KOPT-K1 (cell line): ENCODE measurements around the gene MDM4.
"Not testable (repeated sequence)": the region's sequence is repeated elsewhere in the genome, so short reads cannot be mapped to it uniquely, and the experiment has no call there.

Experiments
- H3K27ac ChIP-seq: fragments of 200-600 bp; sonication (generic); 2 replicates; pipeline ENCODE4 v1.5.1; 2016; ENCODE audit warnings: antibody characterized with exemption, mild to moderate bottlenecking, low read depth, low read length; ENCODE audit not compliant: poor library complexity, severe bottlenecking
- H3K36me3 ChIP-seq: fragments of 200-600 bp; sonication (generic); 2 replicates; pipeline ENCODE4 v1.5.1; 2017; ENCODE audit warnings: antibody characterized with exemption, mild to moderate bottlenecking, low read length, moderate library complexity; ENCODE audit not compliant: insufficient read depth
- H3K9me3 ChIP-seq: fragments of 200-600 bp; sonication (generic); 2 replicates; pipeline ENCODE4 v1.5.1; 2017; ENCODE audit warnings: antibody characterized with exemption, low read length, mild to moderate bottlenecking; ENCODE audit not compliant: insufficient read depth, poor library complexity, severe bottlenecking

The MDM4 gene

DNA sequence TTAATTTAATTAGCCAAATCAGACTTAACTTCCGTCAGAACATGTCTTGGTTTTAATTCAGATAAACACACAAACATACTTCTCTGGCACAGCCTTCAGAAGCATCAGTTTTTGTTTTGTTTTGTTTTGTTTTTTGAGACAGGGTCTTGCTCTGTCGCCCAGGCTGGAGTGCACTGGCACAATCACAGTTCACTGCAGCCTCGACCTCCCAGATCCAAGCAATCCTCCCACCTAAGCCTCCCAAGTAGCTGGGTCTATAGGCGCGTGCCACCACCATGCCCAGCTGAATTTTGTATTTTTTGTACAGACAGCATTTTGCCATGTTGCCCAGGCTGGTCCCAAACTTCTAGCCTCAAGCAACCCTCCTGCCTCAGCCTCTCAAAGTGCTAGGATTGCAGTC, 34.7 kb downstream of the MDM4 start:
- Histone ChIP-seq H3K36me3 (peaks cover 90% of the 10 kb centered on the region), H3K27ac (no peak overlapping the region), H3K9me3 (no peaks in the 10 kb centered on the region)

DNA sequence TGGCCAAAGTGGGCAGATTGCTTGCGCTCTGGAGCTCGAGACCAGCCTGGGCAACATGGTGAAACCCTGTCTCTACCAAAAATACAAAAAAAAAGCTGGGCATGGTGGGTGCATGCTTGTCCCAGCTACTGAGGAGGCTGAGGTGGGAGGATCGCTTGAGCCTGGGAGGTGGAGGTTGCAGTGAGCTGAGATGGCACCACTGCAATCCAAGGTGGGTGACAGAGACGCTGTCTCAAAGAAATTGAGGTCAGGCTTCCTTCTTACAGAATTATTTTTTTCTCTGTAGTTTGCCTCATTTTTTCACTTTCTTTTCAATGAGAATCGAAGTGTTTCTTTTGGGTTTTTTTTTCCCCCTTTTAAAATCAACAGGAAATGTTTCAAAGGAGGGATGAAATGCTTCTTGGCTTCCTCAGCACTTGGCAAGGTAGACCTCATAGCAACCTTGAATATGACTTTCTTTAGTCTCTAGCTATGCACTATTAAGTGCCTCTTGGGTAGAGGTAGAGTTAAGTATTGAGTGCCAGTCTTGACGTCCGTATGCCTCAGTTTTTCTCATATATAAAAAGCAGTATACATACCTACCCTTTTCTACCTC, 40.3 kb downstream of the MDM4 start:
- H3K36me3 ChIP-seq, result peaks cover 58% of the 10 kb centered on the region
- no peaks in the 10 kb centered on the region for H3K9me3 ChIP-seq
- H3K27ac ChIP-seq, result no peak overlapping the region

GRCh38 chr1:204558467-204558866, 42.3 kb downstream of the MDM4 start:
- Histone ChIP-seq H3K36me3 (peaks cover 39% of the 10 kb centered on the region), H3K27ac (no peak overlapping the region)

GRCh38 chr1:204560002-204560401, 43.8 kb downstream of the MDM4 start:
- H3K36me3 ChIP-seq, result peaks cover 24% of the 10 kb centered on the region
- H3K27ac ChIP-seq, H3K9me3 ChIP-seq: not testable (repeated sequence)

More at GRCh38 chr1:204558467-204558866, 42.3 kb downstream of the MDM4 start:
- no peaks in the 10 kb centered on the region for H3K9me3 ChIP-seq

GRCh38 chr1:204560590-204561150, 44.5 kb downstream of the MDM4 start:
- Histone ChIP-seq H3K36me3 (peaks cover 24% of the 10 kb centered on the region), H3K9me3 (no peaks in the 10 kb centered on the region), H3K27ac (no peak overlapping the region)

DNA sequence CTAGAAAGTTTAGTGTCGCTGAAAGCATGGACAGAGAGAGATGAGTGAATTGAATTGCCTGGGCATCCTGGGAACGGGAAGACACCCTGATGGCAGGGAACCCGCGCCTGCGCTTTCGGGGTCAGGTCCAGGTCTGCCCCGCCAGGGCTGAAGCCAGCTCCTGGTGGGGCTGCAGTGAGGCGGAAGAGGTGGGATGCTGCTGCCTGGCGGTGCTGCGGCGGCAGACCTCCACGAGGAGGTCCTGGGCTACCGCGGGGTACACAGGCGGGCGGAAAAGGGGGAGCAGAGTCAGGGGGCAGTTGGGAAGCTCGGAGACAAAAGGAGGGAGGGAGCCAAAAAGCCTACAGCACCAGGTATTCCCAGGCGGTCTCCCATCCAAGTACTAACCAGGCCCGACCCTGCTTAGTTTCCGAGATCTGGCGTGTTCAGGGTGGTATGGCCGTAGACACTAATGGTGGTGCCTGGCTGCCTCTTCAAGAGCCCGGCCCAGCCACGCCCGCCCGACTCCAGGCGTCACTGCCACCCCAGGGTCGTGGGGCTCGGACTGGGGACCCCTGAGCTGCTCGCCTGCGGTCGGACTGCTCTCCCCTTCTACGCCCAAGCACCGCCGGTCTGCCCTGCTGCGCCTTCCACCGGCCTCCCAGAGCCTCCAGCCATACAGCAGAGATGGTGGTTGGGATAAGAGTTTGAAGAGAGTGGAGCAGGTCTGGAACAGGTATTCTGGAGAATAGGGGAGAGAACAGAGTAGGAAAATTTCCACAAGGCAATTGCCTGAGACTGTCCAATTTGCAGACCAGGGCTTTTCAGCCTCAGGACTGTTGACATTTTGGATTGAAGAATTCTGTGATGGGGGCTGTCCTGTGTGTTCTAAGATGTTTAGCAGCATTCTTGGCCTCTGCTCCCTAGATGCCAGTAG, 46.1 kb downstream of the MDM4 start:
- peaks cover 21% of the 10 kb centered on the region for H3K36me3 ChIP-seq
- H3K9me3 ChIP-seq, result no peaks in the 10 kb centered on the region
- no peak overlapping the region for H3K27ac ChIP-seq

- H3K27ac ChIP-seq, result no peak overlapping the region
- H3K36me3 ChIP-seq, result peaks cover 20% of the 10 kb centered on the region
Observed at GRCh38 chr1:204563307-204563706, 47.1 kb downstream of the MDM4 start.

GRCh38 chr1:204563780-204564179, 47.6 kb downstream of the MDM4 start:
- H3K27ac ChIP-seq, result no peak overlapping the region
- H3K36me3 ChIP-seq, result peaks cover 15% of the 10 kb centered on the region
- H3K9me3 ChIP-seq, result no peaks in the 10 kb centered on the region

More at GRCh38 chr1:204563307-204563706, 47.1 kb downstream of the MDM4 start:
- H3K9me3 ChIP-seq, result no peaks in the 10 kb centered on the region

DNA sequence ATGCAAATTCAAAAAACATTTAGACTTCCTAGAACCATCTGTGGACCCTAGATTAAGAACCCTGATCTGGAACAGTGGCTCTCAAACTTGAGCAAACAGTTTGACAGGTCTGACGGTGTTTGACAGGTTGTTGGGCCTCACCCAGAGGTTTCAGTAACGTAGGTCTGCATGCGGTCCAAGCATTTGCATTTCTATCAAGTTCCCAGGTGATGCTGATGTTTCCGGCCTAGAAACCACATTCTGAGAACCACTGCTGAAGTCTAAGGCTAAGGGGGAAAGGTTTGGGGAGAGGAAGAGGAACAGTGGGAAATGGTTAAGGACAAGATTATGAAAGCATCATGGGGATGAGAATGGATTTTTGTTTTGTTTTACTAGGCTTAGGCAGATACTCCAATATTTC, 48.6 kb downstream of the MDM4 start:
- H3K9me3 ChIP-seq, result no peaks in the 10 kb centered on the region
- no peak overlapping the region for H3K27ac ChIP-seq
- peaks cover 5% of the 10 kb centered on the region; the same call in 1 of the 2 replicates for H3K36me3 ChIP-seq

- H3K9me3 ChIP-seq, result no peaks in the 10 kb centered on the region
- H3K27ac ChIP-seq, result no peak overlapping the region
Observed at GRCh38 chr1:204565617-204566582, 49.7 kb downstream of the MDM4 start.

GRCh38 chr1:204566583-204566955, 50.4 kb downstream of the MDM4 start:
- Histone ChIP-seq H3K36me3 (no peaks in the 10 kb centered on the region), H3K9me3 (no peaks in the 10 kb centered on the region), H3K27ac (no peak overlapping the region)

More at GRCh38 chr1:204565617-204566582, 49.7 kb downstream of the MDM4 start:
- peaks cover under 1% of the 10 kb centered on the region; the same call in 1 of the 2 replicates for H3K36me3 ChIP-seq

DNA sequence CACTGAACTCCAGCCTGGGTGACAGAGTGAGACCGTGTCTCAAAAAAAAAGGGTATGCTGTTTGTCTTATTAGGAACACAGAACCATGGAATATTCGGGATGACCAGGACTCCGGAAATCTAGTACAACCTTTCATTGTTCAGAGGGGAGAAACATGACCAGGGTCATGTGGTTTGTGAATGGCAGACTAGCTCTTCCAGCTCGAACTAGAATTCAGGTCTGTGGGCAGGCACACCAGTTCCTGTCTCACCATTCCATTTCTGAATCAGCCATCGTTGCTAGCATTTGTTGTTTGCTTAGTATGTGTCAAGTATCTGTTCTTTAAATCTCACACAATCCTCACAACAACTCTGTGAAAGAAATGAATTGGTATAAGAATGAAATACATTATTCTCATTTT, 50.9 kb downstream of the MDM4 start:
- H3K9me3 ChIP-seq, result no peaks in the 10 kb centered on the region
- H3K36me3 ChIP-seq, result no peaks in the 10 kb centered on the region
- H3K27ac ChIP-seq, result no peak overlapping the region

DNA sequence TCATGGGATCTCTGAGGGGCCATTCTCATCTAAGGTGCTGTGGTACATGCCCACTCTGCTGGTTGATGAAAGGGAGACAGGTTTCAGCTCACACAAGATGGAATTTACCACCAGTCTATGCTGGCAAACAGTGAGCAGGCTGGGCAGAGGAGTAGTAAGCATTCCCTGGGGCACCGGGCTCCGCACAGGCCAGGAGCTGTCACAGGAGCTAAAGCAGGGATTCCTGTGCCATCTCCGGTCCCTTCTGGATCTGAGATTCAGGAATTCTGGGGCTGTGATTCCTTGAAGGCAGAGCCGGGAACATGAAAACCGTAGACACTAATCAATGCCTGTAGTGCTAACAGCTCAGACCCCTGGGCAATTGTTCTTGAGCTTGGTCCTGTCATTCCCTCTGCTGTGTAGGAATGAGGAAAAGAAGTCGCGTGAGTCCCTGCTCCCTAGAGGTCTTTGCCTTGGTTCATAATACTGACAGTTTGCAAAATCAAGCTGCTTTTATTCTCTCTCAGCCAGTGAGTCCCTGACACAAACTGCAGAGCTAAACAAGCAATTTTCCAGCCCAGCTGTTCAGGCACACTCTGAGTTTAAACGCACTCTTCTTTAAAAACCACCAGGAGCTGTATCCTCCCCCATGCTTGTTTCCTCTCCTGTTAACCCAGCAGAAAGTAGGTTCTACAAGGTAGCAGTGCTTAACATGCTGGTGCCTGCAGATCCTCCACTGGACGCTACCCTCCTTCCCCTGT, 52.5 kb downstream of the MDM4 start:
- H3K27ac ChIP-seq, result no peak overlapping the region
- no peaks in the 10 kb centered on the region for H3K36me3 ChIP-seq
- no peaks in the 10 kb centered on the region for H3K9me3 ChIP-seq

DNA sequence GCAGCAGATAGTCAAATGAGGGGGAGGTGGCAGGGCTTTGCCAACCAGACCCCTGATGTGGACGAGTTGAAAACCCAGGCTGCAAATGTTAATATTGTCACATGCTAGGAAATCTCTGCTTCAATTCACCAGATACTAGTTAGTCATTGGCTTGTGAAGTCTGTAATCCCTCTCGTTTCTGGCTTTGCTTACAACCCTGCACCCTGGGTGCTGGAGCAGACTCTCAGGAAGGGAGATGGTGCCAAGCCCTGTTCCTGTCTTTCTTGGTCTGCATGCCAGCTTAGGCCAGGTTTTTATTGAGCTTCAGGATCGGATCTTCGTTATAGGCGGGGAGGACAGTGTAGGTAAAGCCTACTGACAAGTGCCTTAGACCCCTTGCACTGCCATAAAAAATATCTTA, 53.3 kb downstream of the MDM4 start:
- Histone ChIP-seq H3K27ac (no peak overlapping the region), H3K36me3 (no peaks in the 10 kb centered on the region), H3K9me3 (no peaks in the 10 kb centered on the region)
